CD4-positive, alpha-beta T cell treated with Interferon gamma for 1 hour (primary cell): ENCODE results near the gene TANC1.
"Not testable (repeated sequence)": the region's sequence is repeated elsewhere in the genome, so short reads cannot be mapped to it uniquely, and the experiment has no call there.

ENCODE experiments used
- DNase-seq: peaks from one replicate; pipeline ENCODE4 v3.0.0-alpha.2; 2020

The TANC1 gene

GRCh38 chr2:159124931-159125467, 156.6 kb downstream of the TANC1 start:
- no peak for DNase-seq

- no peak for DNase-seq
These were observed 157.4 kb downstream of the TANC1 start for GRCh38 chr2:159125858-159126257.

- no peak for DNase-seq
These were observed 158.1 kb downstream of the TANC1 start for GRCh38 chr2:159126432-159127022.

GRCh38 chr2:159128191-159128590, 159.8 kb downstream of the TANC1 start:
- DNase-seq: no peak

GRCh38 chr2:159129269-159129668, 160.8 kb downstream of the TANC1 start:
- DNase-seq: no peak

GRCh38 chr2:159129824-159130223, 161.4 kb downstream of the TANC1 start:
- no peak for DNase-seq

GRCh38 chr2:159130302-159130701, 161.9 kb downstream of the TANC1 start:
- no peak for DNase-seq

GRCh38 chr2:159131267-159131913, 162.9 kb downstream of the TANC1 start:
- DNase-seq: no peak

GRCh38 chr2:159131914-159132281, 163.5 kb downstream of the TANC1 start:
- DNase-seq: no peak

GRCh38 chr2:159133797-159134196, 165.4 kb downstream of the TANC1 start:
- no peak for DNase-seq

GRCh38 chr2:159134979-159135378, 166.5 kb downstream of the TANC1 start:
- DNase-seq: no peak

- no peak for DNase-seq
These were observed 168.0 kb downstream of the TANC1 start for GRCh38 chr2:159136391-159136790.

GRCh38 chr2:159137511-159138241, 169.2 kb downstream of the TANC1 start:
- DNase-seq: no peak

- no peak for DNase-seq
These were observed 170.3 kb downstream of the TANC1 start for GRCh38 chr2:159138642-159139182.

GRCh38 chr2:159139216-159139933, 170.9 kb downstream of the TANC1 start:
- no peak for DNase-seq

- no peak for DNase-seq
These were observed 171.8 kb downstream of the TANC1 start for GRCh38 chr2:159140070-159140769.

GRCh38 chr2:159140821-159141220, 172.4 kb downstream of the TANC1 start:
- not testable (repeated sequence) for DNase-seq

GRCh38 chr2:159144776-159145614, 176.6 kb downstream of the TANC1 start:
- DNase-seq: no peak

GRCh38 chr2:159145745-159146354, 177.4 kb downstream of the TANC1 start:
- DNase-seq: no peak

- DNase-seq: no peak
These were observed 178.7 kb downstream of the TANC1 start for GRCh38 chr2:159146996-159147666.
